Esophagus mucosa (tissue), 1 donor: ENCODE measurements around the gene PFKP. TPM values are rescaled to one million over a fixed set of nuclear protein-coding genes. Genes with fewer than 3 reads are reported as not detected.

ENCODE experiments used
- ATAC-seq: fragments of 200-7000 bp; cut with Tn5 transposase; one replicate; pipeline ENCODE4 v1.9.1; 2020
- total RNA-seq: library from RNA; stranded (reverse); gene quantifications from one replicate; pipeline ENCODE4 v1.2.4, GENCODE V29; 2023
- donor health status: DM: yes; HTN: yes; CAD: no.

Gene PFKP
- total RNA-seq, 1 donor from 2014 or later = 78.2 TPM

- peak; percentile 50 for ATAC-seq
These were observed 4.3 kb downstream of the PFKP start for GRCh38 chr10:3071405-3072198.

DNA sequence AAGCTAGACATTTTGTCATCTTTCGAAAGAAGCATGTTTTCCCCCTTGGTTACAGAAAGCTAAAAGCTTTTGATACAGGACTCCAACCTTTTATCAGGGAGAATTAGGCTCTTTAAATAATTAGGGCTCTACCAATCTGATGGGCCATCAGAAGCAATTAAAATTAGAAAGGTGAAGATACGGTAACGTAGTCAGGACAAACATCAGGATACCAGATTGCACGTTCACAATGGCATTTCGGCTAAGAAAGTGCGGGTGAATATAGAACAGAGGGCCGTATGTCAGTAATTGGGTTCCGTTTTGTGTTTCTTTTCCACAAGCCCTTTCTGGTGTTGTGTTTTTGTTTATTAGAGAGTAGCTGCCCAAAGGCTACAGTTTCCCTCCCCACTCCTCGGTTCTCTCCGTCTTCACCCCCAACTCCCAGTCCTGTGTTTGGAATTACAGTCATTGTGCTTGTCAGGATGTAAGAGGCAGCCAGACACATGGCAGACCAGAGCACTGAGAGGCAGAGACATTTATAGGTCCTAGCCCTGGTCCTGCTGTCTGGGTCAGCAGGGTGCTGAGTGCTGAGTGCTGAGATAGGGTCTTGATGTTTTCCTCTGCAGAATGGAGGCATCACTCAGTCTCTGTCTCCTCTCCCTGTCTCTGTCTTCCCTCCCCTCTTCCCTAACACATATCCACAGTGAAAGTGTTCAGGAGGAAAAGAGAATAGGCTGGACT is 5.5 kb downstream of the PFKP start:
- no peak for ATAC-seq

- ATAC-seq = peak; percentile 83
These were observed 6.9 kb downstream of the PFKP start for GRCh38 chr10:3074145-3074665.

GRCh38 chr10:3074985-3075600 is 7.7 kb downstream of the PFKP start:
- ATAC-seq = no peak

DNA sequence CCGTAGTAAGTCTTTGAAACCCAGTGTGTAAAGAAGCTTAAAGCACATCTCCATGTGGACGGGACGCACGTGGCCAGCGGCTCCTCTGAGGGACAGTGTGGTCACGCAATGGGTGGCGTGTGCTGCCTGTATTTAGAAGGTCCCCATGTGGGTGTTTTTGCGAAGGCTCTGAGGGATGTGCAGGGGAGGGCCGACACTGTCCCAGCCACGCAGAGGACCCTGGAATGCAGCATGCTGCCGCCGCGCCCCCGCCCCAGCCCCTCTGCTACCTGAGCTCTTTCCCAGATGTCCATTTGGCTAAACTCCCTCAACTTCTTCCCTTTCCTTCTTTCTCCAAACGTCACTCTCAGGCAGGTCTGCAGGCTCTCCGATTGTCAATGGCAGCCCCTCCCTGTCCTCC is 8.8 kb downstream of the PFKP start:
- no peak for ATAC-seq

DNA sequence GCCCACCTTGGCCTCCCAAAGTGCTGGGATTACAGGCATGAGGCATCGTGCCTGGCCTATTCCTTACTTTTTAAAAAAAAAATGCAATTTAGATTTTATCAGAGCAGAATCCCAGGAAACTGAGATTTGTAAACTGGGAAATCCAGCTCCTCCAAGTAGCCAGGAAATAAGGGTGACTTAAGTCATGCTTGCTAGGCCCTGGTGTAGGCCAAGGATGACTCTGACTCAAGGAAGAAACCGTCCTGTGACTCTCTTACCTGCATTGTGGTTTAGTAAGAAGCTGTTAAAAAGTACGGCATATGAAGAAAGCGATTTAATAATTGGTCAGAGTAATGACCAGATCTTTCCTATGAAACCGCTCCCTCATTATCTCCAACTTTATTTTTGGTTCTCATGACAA is 10.2 kb downstream of the PFKP start:
- no peak for ATAC-seq

DNA sequence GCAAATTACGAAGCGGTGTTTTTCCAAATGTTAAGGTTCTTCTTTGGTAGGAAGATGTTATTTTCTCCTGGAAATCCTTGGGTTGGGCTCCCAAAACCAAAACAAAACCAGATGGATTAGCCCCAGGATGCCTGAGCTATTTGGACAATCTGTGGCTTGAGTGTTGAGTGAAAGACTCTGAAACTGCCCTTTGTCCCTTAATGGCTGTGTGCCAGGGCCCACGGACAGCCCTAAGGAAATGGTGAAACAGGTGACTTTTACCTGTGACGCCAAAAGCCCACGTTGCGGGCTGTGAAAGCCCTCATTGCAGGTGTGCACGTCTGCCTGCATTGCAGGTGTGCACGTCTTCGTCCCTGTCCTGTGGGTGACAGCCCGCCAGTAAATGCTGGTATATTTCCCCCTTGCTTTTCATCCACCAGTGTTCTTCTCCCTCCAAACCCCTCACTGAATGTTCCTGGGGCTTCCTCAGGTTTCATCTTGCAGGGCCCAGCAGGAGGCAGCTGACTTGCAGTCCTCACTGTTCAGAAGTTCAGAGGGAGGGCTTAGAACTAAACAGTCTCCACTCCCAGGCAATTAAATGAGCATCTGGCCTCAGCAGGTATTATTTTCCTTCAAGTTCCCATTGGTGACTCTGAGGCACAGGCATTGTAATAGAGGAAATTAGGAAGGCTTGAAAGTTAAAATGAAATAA is 10.7 kb downstream of the PFKP start:
- ATAC-seq = no peak

GRCh38 chr10:3081383-3081981 is 14.1 kb downstream of the PFKP start:
- no peak for ATAC-seq

DNA sequence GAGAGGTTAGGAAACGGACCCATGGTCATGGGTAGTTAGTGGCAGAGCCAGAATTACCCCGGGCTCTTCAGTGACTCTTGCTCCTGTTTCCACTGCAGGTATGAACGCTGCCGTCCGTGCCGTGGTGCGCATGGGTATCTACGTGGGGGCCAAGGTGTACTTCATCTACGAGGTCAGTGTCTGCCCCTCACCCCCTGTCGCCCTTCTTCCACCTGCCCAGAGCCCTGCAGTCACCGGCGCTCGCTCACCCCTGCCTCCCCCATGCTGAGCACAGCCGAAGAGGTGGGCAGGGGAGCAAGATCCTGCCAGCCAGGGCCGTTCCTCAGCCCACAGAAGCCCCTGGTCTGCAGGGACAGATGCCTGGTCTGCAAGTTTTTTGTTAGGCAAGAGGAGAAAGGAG is 14.9 kb downstream of the PFKP start:
- ATAC-seq = no peak

DNA sequence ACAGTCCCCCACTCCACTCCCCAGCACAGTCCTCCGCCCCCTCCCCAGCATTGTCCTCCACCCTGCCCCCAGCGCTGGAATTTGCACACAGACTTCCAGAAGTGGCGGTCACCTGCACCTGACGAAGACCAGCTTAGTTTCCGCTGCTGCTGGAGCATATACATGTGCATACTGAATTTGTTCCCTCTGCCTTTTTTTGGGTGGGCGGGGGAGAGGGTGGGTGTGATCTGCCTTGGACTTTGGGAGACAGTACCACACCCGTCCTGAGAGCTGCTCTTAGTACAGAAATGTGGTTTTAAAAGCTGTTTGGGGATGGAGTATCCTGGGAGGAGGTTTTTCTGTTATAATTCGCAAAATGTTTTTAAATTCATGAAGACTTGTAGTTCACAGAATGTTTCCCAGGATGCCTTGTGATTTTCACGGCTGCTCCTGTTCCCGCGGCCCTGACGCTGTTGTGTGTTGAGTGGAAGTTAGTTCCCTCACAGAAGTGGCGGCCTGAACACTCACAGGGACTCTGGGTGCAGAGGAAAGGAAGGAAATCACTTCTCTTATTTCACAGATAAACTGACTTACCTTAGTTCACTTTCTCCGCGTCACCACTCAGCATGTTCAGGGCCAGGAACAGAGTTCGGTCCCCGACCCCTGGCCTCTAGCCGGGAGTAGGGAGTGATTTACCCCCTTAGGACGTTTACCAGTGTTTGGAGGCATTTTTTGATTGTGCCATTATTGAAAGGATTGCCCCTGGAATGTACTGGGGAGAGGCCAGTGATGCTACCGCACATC is 18.6 kb downstream of the PFKP start:
- no peak for ATAC-seq

GRCh38 chr10:3090388-3090787 is 23.0 kb downstream of the PFKP start:
- no peak for ATAC-seq

DNA sequence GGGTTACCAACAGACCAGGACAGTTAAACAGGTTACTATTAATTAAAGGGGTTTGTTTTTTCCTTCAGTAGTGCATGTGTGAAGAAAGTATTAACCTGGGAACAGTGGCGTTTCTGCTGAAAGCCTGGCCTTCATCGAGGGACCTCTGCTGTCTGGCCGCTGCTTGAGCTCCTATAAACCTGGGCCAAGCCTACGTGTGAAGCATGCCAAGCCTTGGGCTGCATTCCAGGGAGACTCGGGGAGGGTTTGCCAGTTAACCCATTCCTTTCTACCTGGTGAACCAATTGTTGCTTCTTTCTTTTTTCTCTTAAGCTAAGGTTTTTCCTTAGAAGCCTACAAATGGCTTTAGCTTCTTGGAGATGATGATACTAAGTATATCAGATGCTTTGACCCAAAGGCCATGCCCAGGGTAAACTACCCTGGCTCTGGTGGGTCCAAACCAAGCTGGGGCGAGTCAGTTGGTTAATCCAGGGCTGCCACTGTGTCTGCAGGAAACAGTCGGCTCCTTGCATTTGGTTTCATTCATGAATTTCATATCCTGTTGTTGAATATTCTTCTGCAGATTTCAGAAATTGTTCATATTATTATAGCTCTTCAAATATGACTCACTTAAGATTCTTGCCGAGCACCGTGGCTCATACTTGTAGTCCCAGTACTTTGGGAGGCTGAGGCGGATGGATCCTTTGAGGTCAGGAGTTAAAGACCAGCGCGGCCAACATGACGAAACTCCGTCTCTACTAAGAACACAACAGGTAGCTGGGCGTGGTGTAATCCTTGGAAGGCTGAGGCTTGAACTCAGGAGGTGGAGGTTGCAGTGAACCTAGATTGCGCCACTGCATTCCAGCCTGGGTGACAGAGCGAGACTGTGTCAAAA is 23.8 kb downstream of the PFKP start:
- peak; percentile 87 for ATAC-seq

GRCh38 chr10:3091921-3092320 is 24.6 kb downstream of the PFKP start:
- ATAC-seq = no peak

- ATAC-seq = no peak
These were observed 26.6 kb downstream of the PFKP start for GRCh38 chr10:3093996-3094395.

DNA sequence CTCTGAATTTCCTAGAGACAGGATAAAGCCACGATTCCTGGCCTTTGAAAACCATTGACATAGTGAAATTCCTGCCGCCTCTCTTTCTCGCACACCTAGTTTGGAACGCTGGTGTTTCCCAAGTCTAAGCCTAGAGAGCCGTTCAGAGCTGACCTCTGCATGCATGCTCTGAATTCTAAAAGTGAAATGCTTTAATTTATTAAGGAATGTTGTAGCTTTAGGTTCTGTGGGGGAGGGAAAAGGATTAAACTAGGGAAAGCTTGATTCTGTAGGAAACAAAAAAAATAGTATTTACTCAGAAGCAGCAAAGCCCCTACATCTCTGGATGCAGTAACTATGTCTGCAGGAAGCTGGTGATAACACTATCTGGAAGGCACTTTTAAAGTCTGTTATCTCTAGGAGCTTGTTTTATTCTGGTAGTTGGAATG is 27.3 kb downstream of the PFKP start:
- ATAC-seq = no peak

DNA sequence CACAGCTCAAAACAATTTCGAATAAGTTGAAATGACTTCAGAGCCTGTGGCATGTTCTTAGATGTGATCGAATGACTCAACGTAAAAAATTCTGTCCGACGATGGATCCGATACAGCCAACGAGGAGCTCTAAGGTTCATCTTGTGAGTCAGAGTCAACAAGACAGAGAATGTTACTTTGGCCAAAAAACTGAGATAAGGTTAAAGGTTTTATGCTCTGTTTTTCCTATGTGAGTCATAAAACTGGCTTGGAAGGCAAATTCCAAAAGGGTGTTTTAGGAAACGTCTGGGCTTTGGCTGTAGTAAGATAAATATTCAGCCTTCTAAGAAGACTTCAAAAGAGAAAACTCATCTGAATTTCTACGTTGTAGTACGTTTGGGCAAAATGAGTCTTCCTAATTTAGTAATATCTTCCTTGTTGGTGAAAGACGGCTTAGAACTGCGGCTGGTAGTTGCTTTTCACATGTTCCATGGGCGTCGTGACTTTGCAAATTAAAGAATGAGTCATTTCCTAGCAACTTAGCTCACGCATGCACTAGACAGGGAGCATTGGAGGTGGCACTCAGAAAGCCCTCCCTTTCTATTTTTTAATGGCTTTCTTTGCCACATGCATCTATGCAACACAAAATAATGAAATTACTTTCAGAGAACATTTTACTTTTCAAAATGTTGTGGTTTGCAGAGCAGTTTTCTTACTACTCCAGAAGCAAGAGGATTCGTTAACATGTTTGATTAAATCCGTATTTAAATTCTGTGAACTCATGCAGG is 28.2 kb downstream of the PFKP start:
- peak; percentile 66 for ATAC-seq

DNA sequence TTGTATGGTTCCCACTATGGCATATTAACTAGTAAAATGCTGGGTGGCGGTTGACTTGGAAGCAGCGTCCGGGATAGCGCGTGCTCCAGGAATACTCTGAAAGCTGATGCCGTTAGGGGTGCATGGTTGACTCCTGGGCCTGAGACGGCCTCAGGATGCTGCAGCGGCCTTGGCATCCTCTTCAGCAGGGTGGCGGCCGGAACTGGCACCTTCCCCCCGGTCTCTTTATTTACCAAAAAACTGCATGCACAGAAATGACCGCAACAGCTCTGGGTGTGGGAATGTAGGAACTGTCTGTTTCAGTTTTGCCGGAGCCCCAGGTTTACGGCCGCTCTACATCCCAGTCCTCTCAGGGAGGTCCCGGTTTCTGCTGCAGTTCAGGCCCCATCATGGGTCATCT is 28.8 kb downstream of the PFKP start:
- no peak for ATAC-seq

- ATAC-seq = no peak
These were observed 29.8 kb downstream of the PFKP start for GRCh38 chr10:3097160-3097559.

DNA sequence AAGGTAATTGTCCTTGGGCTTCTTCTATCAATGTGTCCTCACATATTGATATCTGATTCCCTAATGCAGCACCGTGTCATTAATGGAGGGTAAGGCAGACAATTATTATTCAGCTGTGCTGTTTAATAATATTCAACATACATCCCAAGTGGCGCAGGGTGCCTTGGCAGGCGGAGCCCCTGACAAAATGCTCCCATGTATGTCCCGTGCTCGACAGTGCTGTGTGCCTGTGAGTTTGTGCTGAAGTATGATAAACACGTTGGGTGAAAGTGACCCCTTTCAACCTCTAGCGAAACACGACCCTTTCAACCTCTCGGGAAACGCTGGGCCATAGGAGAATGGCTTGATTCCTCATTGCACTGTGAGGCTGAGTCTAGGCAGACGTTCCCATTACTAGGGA is 31.3 kb downstream of the PFKP start:
- no peak for ATAC-seq
